Fibroblast of skin of right biceps (primary cell): ENCODE data around the gene CNOT10.
A peak's percentile ranks its signal among the peaks of the same experiment; 100 is the strongest.
"Not testable (repeated sequence)": the region's sequence is repeated elsewhere in the genome, so short reads cannot be mapped to it uniquely, and the experiment has no call there.

Experiments
- DNase-seq: peaks from one replicate; pipeline ENCODE4 v3.0.0-alpha.2; 2013

The CNOT10 gene

DNA sequence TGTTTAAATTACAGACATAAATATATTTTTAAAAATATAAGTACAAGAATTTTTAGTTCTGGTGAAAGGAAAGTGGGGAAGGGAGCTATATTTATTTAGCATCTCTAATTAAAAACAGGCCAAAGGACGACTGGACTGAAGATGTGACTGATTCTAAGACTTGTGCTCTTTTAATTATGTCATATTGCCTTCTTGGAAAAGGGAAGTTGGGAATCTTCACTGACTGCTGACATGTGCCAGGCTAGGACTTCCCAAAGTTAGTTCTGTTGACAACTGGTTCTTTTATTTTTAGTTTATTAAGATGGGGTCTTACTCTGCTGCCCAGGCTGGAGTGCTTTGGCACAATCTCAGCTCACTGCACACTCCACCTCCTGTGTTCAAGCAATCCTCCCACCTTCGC is 13.5 kb downstream of the CNOT10 start:
- no peak for DNase-seq

GRCh38 chr3:32699429-32699828 is 14.4 kb downstream of the CNOT10 start:
- no peak for DNase-seq

DNA sequence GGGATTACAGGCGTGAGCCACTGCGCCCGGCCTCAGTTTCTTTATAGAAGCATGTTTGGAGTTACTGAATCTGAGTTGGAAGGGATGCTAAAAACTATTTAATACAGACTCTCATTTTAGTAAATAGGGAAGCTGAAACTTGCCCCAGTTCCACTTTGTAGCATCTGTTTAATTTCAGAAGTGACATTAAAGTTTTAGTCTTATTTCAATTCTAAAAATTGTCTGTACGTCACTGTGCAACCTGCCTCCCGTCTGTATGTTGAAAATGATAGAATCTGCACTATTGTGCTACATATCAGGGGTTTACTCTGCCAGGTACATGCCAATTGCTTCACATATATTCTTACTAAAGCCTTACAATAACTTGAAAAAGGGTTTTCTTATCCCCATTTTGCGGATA is 15.3 kb downstream of the CNOT10 start:
- no peak for DNase-seq

DNA sequence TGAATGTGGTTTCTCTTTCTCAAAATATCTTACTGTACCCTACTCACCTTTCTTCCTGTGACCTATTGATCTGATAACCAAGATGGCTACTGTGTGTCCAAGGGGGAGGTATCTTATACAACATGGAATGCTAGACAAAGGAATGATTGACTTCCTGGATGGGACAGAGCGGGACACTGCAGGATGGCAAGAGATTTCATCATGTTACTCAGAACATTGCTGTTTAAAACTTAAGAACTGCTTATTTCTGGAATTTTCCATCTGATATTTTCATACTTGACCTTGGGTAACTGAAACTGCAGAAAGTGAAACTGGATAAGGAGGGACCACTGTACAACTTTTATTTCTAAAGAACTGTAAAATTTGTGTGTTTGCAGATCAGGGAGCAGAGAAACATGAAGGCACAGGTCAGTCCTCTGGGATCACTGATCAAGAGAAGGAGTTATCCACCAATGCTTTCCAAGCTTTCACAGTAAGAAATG is 18.5 kb downstream of the CNOT10 start:
- peak; percentile 33 for DNase-seq

DNA sequence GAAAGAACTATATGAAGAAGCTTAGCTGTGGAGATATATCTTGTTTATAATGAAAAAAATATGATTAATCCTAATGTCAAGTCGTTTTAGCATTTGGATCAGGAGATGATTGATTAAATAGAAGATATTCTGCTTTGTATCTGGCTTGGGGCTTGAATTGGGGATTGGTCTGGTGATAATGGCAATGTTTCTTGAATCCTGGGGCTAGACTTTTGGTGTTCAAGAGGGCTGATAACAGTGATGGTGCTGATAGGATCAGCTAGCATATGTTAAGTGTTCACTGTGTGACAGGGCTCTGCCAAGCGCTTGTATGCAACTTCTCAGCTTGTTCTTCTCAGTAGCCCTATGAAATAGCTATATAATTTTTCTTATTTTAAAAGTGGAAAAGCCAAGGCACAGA is 20.2 kb downstream of the CNOT10 start:
- no peak for DNase-seq

DNA sequence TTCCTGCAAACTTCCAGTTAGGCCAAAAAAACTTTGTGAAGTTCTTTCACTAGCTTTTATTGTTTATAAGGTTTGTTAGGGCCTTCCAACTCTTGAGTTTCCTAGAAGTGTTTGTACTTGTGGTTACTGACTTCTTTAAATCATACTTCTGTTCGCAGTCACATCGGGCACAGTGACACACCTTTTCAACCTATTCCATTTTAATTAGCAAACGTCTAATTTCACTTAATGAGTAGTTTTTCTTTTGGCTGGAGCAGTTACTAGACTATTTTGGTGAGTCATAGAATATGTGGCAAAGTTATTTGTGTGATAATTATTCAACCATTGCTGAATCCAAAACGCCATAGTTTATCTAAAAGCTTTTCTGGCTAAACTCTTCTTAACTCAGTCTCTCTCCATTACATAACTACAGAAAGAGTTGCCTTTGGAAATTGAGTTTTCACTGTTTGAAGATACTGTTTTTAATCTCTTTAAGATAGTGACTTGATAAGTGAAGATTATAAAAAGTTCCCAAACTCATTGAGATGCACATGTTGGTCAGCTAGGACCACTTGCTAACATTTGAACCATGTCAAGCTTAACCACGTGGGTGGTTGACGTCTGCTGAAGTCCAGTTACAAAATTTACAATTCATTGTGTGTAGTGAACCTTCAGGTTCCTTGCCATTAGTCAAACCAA is 21.5 kb downstream of the CNOT10 start:
- DNase-seq, result no peak

DNA sequence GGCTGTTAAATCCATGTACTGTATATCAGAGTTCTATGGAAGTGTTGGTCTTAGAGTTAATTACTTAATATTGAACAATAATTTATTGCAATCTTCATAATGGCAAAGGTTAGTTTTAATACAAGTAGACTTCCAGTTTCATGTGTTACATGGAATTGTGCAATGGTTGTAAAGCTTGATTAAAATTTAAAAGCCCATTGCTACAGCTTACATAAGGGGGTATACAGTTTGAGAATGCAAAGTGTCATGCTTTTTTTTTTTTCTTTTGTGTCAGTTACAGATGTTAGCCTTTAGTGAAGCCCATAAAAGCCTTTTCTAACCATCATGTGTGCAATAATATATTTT is 22.0 kb downstream of the CNOT10 start:
- DNase-seq, result no peak

DNA sequence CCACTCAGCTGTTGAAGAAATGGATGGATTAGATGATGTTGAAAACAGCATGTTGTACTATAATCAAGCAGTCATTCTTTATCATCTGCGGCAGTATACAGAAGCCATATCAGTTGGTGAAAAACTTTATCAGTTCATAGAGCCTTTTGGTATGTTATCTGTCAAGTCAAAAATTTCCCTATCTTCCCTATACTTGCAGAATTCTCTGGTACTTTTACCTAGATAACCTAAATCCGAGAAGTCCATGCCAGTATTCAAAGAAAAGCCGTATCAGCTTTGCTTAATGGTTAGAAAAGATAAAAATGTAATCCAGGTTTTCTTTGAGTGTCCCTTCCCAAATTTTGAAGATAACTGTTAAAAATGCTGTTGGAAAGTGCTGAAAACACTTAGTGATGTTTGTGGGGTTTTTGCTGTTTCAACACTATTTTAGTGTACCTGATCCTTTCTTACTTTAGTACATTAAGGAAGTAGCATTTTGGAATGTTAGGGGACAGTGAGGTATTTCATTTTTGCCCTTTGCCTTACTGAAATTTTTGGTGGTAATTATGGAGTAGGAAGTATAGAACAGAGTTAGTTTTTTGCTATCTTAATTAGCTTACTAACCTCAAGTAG is 23.8 kb downstream of the CNOT10 start:
- no peak for DNase-seq

- DNase-seq, result no peak
Measured at GRCh38 chr3:32709346-32709745, 24.4 kb downstream of the CNOT10 start.

GRCh38 chr3:32712506-32713055 is 27.6 kb downstream of the CNOT10 start:
- DNase-seq, result no peak

DNA sequence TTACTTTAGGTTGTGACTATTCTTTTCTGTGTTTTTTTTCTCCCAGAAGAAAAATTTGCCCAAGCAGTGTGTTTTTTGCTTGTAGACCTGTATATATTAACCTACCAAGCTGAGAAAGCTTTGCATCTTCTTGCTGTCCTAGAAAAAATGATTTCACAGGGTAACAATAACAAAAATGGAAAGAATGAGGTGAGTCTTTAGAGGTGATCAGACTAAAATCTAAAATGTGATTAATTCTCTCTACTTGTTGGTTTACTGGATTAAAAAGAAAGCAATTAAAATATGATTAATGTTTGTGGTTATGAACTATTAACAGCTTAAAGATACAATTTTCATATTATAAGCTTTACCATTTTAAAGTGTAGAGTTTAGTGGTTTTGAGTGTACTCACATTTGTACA is 28.2 kb downstream of the CNOT10 start:
- no peak for DNase-seq

DNA sequence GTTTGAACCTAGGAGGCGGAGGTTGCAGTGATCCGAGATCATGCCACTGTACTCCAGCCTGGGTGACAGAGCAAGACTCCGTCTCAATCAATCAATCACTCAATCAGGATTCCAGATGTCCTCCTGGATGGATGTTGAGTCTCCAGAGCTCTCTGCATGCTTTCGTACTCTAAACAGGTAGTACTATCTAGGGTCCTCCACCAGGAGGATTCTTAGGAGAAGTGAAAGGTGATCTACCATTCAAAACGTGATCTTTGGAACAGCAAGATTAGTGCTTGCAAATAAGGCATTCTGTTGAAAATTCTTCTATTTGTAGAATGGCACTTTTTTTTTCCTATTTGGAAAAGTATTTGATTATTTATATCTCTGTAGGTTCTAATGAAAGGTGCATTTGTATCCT is 34.3 kb downstream of the CNOT10 start:
- no peak for DNase-seq

DNA sequence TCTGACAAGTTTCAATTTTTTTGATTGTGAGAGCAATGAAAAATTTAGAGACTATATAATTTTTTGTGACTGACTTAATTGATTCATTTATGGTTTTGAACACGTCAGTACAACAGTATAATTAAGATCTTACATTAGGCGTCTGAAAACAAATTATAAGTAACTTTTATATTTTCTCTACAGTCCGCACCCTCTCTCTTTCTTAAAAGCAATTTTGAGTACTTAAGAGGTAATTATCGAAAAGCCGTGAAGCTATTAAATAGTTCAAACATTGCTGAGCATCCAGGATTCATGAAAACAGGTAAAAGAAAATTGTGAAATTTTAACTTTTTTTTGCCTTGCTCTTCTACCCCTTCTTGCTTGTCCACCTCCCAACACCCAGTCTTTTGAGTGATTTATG is 34.9 kb downstream of the CNOT10 start:
- no peak for DNase-seq

DNA sequence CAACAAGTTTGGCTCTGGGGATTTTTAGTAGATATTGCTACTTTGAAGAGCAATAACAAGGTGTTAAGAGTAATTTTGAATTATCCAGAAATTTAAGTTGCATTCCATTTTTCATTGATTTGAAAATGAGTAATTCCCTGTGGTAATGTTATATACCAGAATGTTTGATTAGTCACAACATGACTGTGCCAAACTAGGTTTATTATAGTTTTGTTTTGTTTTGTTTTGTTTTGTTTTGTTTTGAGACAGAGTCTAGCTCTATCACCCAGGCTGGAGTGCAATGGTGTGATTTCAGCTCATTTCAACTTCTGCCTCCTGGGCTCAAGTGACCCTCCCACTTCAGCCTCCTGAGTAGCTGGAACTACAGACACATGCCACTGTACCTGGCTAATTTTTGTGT is 40.7 kb downstream of the CNOT10 start:
- peak; percentile 6 for DNase-seq

- DNase-seq, result peak; percentile 24
Measured at GRCh38 chr3:32733631-32734229, 48.7 kb downstream of the CNOT10 start.

GRCh38 chr3:32734756-32735155 is 49.8 kb downstream of the CNOT10 start:
- DNase-seq, result no peak

DNA sequence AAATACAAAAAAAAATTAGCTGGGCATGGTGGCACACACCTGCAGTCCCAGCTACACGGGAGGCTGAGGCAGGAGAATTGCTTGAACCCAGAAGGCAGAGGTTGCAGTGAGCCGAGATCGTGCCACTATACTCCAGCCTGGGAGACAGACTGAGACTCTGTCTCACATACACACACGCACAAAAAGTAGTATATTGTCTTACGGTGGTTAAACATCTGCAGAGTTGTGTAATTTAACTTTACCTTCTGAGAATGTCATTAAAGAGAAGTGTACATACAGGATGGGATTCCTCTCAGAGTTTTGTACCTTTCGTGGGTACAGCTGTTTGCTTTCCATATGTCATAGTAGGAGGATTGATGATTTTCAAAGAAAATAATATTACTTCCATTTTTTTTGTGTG is 58.5 kb downstream of the CNOT10 start:
- DNase-seq, result not testable (repeated sequence)

DNA sequence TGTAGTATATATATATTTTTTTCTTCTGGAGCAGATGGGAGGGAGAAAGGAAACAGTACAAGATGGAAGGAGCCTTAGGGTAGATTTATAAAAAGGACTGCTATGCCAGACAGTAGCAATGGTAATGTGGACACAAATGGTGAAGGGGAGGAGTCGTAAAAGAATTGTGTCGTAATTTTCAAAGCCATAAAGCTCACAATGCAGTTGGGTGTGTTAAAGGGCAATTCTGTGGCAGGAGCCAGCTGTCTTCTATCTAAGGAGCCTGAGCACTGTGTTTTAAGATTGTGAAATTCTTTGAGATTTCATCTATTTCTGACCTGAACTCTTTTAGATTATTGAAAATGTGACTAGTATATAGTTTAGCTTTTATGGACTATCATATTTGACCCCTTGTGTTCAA is 58.9 kb downstream of the CNOT10 start:
- no peak for DNase-seq

GRCh38 chr3:32751377-32751776 is 66.4 kb downstream of the CNOT10 start:
- no peak for DNase-seq

DNA sequence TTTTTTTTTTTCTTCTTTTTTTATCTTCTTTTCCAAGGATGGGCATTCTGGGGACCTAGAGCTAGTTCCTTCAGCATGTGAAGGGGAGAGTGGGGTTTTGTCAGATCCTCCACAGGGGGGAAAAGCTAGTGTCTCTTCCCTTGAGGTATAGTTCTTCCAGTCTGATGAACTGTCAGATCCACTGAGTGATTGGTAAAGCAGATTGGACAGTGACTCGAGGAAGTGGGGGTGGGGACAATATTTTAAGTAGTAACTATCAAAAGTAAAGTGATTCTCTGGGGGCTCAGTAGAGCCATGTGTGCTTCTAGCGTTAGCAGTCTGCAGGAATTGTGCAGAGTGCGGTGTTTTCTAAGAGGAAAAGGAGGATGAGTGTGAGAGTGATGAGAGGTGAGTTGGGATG is 70.8 kb downstream of the CNOT10 start:
- DNase-seq, result no peak

- DNase-seq, result no peak
Measured at GRCh38 chr3:32757618-32758374, 72.8 kb downstream of the CNOT10 start.

GRCh38 chr3:32758375-32758753 is 73.4 kb downstream of the CNOT10 start:
- peak; percentile 8 for DNase-seq

- DNase-seq, result no peak
Measured at GRCh38 chr3:32759342-32759741, 74.4 kb downstream of the CNOT10 start.

DNA sequence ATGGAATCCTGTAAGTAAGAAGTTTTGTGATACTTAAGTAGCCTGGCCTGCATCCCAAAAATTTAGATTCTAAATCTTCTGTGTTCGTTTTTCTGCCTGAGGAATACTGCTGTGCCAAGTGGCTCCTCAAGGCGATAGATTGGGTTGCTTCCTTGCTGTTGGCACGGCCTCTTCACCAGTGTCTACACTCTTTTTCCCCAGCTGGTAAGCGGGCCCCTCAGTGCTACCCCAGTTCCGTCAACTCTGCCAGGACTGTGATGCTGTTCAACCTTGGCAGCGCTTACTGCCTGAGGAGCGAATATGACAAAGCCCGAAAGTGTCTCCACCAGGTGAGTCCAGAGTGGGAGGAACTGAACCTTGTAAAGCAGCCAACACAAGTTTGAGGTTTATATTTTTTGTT is 79.5 kb downstream of the CNOT10 start:
- no peak for DNase-seq
